HG03520 (cell line): Measurements from ENCODE around the gene CYB5R3.
A peak's percentile ranks its signal among the peaks of the same experiment; 100 is the strongest.
"Not testable (repeated sequence)": the region's sequence is repeated elsewhere in the genome, so short reads cannot be mapped to it uniquely, and the experiment has no call there.

Experiments used
- ATAC-seq: cut with Tn5 transposase; IDR thresholded peaks from one replicate; pipeline ENCODE4 v1.9.1; 2021; ENCODE audit warnings: mild to moderate bottlenecking, moderate library complexity; ENCODE audit not compliant: unreplicated experiment

CYB5R3 gene

DNA sequence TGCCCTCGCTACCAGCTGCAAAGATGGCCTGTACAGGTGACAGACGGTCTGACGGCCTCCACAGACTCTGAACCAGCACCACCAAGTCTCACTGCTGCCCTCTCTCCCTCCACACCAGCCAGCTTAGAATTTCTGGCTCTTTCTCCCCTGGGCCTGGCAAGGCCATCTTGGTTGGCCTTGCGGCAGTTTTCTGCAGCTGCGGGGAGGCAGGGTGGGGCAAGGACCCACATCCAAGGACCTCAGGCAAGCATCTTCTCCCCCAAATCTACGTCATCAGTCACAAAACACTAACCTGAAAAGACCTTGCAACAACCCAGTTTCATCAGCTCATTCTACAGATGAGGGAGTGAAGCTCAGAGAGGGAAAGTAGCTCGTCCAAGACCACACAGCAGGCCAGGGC lies 22.8 kb downstream of the CYB5R3 start:
- no peak for ATAC-seq

DNA sequence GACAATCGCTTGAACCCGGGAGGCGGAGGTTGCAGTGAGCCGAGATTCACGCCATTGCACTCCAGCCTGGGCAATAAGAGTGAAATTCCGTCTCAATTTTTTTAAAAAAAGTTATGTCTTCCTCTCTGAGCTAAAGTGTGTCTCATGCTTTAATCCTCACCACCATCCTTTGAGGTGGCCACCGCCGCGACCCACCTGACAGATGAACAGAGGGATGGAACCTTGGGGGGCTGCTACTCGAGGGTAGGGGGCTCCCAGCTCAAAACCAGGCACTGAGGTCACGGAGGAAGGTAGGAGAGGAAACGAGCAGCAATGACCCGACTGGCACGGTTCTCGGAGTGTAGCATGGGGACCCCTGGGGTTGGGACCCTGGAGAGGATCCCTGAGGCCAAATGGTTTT lies 23.8 kb downstream of the CYB5R3 start:
- no peak for ATAC-seq

DNA sequence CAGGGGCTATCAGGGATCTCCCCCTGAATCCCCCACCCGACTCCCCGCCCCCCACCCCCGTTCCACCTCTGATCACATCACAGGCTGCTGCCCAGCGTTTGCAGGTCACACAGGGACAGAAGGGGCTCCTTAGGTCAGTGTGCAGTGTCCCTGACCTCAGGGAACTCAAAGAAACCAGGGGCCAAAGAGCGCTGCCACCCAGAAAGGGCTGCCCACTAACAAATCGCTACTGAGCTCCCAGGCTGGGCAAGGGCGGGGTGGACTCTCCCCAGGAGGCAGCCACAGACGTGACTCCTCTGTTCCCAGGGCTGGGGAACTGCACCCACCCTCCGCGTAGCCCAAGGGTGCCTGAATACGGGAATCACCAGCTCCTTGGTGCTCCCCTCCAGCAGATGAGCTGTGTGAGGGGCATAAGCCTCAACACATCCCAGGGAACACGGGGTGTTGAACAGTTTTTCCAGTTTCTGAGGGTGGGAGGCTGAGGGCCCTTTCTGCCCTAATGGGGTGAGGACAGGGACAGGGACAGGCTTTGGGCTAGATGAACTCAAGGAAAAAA lies 24.6 kb downstream of the CYB5R3 start:
- no peak for ATAC-seq

DNA sequence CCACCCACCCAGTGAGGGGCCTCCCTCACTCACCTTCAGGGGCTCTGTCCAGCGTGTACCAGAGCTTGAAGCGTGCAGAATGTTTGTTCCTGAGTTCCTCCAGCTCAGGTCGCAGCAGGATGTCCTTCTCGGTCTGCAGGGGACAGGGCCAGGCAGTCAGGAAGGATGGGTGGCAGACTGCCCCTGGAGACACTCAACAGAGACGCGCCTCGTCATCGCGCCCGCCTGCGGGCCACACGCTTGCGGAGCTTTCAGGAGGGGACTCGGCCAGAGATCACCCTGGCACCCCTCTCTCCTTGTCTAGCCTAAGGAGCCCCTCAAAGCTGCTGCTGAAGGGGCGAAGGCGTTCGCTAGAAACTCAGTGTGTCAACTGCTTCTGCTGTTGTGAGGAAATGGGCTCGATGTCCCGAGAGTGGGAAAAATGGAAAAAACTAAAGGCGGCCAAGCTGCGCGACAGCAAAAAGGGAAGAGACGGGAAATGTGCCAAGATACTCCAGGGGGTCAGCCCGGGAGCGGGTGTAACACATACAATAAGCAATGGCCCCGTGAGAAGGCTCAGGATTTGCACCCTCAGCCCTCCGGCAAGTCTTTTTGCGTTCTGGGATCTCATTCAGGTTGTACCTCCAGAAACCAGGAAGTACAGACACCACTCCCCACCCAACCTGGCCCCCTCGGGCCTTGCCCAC lies 25.3 kb downstream of the CYB5R3 start:
- no peak for ATAC-seq

DNA sequence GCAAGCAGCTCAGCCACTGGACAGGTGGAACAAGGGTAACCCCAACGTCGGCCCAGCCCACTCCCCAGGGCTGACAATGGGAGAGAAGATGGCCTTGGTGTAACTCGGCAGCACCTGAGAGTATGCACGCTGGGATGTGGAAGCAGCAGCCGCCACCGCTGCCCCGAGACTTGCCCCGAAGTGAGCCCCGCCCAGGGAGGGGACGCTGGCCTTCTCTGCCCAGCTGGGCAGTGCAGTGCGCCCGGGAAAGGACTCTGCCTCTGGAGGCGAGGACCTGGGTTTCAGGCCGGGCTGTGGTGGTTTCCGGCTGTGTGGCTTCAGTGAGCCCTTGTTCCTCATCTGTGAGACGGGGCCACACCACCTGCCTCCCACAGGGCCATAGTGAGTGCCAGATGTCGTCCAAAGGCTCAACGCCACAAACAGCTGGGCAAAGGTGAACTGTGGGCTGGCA lies 25.9 kb downstream of the CYB5R3 start:
- no peak for ATAC-seq

DNA sequence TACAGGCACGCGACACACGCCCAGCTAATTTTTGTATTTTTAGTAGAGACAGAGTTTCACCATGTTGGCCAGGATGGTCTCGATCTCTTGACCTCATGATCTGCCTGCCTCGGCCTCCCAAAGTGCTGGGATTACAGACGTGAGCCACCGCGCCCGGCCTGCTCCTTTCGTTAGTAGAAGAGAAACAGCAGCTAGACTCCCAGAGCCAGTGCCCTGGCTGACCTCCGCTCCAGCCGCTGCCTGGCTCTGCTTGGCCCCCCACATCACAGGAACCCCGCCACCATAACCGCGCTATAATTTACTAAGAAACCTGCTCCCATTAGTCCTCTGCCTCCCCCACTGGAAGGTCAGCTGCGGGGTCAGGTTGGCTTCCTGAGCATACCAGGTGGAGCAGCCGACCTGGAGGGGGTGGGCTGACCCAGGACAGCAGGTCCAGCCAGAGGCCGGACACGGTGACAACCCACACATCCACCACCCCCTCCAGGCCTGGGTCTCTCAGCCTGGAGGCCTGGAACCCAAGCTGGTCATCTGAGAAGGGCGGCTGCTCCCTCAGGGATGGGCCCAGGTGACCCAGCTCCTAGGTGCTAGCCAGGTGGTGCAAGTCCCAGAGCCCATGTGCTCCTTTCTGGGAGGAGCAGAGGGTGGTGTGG lies 27.0 kb downstream of the CYB5R3 start:
- ATAC-seq: no peak

DNA sequence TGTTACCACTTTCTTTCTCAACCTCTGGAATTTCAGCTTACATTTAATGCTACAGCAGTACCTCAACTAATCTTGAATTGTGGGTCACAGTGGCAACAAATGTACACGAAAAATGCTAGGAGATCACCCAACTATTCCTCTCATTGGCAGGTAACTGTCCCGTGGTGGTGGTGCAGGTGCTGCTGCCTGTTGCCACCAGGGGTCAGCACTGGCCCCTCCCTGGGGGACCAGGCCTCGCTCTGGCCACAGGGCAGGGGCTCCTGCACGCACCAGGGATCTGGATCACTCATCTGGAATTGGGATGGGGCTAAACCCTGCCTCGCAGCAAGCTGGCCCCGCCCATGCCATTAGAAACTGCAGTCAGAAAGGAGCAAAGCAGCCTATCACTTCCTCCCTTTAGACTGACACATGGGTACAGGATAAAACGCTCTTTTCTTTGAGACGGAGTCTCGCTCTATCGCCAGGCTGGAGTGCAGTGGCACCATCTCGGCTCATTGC lies 27.6 kb downstream of the CYB5R3 start:
- no peak for ATAC-seq

DNA sequence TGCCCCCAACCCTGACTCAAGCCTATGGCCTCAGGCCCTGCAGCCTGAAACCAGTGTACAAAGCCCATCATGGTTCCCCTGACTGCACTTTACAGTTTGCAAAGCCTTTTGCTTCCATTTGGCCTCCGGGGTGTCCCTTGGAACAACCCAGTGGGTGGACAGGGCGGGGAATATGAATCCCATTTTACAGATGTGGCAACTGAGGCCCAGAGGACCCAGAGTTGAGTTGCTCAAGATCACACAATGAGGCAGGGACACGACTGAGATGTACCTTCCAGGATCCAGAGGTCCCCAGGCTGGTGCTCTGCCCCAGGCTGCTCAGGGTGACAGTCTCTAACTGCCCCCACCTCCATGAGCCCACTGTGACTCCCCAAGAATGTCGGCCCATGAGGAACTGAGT lies 29.1 kb downstream of the CYB5R3 start:
- no peak for ATAC-seq

DNA sequence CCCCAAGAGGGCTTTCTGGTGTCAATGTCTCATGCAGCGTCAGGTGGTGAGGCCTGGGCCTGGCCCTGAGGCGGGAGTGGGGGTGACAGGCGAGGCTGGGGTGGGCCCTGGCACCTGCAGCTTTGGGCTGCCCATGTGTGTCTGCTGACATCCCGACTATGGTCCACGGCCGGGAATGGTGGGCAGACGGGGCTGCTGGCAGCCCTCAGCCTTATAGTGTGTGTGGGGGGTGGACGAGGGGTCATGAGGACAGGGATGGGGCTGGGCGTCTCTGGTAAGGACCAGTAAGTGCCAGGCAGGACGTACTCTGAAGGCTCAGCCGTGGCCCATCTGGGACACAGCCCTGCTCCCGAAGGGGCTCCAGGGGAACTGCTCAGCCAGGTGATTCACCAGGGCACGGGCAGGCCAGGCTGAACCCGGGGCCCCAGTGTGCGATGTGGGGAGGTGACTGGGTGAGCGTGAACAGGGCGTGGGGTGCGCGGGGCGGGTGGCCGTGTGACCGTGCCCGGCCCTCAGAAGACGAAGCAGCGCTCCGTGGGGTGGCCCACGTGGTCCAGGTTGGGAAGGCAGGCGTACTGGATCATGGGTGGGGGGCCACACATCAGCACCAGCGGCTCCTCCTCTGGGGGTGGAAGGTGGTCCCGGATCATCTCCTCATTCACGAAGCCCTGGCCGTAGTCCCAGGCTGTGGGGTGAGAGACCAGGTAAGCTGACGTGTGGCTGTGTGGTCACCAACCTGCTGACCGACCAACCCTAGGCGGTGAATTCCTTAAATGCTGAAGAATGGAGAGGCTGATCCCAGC lies 29.7 kb downstream of the CYB5R3 start:
- no peak for ATAC-seq

DNA sequence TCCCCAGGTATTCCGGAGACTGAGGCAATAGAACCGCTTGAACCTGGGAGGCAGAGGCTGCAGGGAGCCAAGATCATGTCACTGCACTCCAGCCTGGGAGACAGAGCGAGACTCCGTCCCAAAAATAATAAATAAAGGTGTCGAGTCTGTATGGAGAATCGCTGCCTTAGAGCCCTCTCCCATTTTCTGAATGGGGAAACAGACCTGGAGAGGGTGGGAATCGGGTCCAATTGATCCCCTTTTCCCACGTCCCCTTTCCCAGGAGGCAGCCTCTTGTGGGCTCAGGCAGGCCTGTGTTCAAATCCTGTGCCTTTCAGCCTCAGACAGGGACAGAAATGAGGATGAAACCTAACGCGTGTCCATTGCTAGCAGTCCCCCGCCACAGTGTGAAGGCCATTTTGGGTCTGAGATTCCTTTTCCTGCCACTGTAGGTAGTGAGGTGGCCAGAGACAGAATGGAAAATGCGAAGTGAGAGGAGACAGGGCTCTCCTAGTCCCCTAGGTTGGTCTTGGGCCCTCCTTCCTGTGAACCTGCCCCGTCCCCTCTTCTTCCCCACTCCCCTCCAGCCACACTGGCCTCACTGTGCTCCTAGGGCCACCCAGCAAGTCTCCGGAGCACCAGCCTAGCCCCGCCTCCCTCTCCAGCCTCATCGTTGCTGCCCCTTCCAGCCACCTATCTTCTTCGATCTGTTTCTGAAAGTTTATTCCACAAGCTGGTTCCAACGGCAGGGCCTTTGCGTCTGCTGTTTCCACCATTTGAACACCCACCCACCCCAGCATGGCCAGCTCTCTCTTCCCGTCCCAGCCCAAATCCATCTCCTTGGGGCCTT lies 31.8 kb downstream of the CYB5R3 start:
- no peak for ATAC-seq

DNA sequence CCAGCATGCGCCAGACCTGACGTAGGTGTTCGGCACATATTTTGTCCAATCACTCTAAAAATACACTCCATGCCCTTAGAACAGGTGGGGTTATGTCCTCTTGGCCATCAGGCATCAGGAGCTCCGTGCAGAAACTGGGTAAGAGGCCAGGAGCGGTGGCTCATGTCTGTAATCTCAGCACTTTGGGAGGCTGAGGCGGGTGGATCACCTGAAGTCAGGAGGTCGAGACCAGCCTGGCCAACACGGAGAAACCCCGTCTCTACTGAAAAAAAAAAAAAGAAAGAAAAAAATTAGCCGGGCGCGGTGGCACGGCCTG lies 33.4 kb downstream of the CYB5R3 start:
- not testable (repeated sequence) for ATAC-seq

DNA sequence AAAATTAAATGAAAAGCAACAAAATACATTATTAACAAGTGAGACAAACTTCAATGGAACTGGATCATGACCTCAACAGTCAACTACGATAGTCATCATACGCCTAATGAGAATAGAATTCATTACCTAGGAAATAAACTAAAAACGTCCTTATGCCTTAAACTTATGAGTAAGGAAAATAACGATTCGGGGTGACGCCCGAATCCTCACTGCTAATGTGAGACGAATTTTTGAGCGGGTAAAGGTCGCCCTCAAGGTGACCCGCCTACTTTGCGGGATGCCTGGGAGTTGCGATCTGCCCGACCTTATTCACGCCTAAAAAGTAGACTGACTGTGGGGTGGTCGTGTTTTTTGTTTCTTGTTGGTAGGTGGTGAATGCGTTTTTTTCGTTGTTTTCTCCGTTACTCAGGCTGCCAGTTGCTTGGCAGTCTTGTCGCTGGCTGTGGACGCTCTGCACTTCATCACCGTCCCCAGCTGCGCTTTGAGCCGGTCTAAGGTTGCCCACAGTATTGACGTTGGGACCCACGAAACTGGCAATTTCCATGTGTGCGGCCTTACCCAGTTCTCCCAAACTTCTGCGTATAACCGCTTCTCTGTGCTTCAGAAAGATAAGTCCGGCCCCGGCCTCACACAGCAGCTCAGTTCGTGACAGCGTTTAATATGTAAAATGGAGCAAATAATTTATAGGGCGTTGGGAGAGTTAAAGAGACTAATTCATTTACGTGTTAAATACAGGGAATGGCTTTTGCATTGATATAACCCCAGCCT lies 33.9 kb downstream of the CYB5R3 start:
- ATAC-seq: peak; percentile 39

DNA sequence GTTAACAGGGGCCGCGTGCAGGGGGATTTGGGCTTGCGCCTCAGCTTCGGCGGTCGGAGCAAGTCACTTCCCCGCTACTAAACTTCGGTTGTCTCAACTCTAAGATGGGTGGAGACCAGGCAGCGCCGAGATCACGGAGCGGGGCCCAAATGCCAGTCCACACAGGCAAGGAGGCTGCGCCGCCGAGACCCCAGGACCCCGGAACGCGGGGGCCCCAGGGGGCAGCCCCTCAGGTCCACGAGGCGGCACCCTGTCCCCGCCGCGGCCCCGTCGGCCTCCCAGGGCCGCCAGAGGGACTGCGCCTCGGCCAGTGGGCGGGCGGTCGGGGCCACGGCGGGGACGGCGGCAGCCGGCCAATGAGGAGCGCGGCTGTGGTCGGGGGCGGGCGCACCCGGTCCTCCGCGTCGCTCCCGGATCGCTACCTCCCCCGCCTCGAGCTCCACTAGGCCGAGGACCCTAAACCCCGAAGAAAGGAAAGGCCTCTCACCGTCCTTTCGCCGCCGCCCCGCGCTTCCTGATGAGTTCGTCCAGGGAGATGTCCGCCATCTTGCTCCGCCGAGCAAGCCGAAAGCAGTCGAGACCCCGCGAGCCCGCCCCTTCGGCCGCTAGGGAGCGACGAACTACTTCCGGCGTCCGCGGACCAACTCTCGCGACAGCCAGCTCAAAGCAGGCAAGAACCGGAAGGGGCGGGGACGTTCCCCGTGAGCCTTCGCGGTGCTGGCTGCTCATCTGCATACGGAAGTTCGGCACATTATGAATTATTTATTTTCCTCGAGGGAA lies 34.7 kb downstream of the CYB5R3 start, which contains the start of gene POLDIP3:
POLDIP3 (minus strand) TSS at position 572 of the 780 bp plus-strand sequence; CDS start at position 546, 26 bp downstream.
- ATAC-seq: peak; percentile 72

DNA sequence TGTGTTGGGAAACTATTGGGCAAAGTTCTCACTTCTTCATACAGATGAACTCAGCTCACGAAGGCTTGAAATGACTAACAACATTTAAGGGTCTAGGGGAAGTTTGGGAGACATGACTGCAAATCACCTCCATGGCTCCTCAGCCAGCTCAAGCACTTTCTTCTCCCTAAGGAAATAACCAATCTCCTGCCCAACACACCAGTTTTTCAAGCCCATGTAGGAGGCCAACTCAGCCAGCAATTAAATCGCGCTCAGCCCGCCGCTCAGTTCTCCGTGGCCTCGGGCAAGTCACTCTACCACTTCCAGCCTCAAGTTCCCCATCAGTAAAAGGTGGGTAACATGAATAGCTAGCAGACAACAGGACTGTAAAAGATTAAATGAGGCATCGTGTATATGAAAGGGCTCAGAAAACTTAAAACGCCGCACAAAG lies 35.3 kb downstream of the CYB5R3 start:
- no peak for ATAC-seq

DNA sequence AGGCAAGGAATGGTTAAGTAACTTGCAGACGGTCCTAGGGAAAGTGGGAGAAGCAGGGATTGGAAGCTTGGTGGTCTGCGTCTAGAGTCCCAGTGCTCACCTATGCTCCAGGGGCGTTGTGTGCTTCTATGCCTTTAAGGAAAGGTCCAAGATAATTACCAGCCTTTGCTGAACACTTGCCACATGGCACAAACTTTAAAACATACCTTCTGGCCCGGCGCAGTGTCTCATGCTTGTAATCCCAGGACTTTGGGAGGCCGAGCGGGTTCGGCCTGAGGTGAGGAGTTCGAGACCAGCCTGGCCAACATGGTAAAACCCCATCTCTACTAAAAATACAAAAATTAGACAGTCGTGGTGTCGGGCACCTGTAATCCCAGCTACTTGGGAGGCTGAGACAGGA lies 36.9 kb downstream of the CYB5R3 start:
- no peak for ATAC-seq

DNA sequence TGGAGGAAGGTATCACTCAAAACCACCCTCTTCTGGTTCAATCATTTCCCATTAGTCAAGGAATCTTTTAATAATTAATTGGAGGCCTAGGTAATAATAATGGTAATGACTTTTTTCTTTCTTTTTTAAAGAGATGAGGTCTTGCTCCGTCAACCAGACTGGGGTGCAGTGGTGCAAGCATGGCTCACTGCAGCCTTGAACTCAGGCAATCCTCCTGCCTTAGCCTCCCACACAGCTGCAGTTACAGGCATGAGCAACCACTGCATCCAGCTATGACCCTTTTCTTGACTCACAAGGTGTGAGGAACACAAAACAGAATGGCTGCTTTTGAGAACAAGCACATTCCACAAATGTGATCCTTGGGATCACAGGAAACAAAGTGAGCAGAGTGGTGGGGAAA lies 38.1 kb downstream of the CYB5R3 start:
- ATAC-seq: no peak

DNA sequence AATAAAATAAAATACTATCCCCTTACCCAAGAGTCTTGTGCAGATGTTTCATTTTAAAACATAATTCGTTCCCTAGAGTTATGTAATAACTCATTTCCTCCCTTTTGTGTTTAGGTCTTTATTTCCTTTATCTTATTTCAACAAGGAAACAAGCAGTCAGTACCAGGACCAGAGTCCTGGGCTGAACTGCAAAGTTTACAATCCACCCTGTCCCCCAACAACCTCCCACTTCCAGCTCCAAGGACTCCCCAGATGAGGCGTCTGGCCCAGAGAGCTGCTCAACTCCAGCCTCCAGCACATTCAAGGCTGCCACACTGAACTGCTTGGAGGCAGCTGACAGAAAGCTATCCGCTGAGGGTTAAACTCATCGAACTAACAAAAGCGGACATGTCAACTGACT lies 39.0 kb downstream of the CYB5R3 start:
- no peak for ATAC-seq

DNA sequence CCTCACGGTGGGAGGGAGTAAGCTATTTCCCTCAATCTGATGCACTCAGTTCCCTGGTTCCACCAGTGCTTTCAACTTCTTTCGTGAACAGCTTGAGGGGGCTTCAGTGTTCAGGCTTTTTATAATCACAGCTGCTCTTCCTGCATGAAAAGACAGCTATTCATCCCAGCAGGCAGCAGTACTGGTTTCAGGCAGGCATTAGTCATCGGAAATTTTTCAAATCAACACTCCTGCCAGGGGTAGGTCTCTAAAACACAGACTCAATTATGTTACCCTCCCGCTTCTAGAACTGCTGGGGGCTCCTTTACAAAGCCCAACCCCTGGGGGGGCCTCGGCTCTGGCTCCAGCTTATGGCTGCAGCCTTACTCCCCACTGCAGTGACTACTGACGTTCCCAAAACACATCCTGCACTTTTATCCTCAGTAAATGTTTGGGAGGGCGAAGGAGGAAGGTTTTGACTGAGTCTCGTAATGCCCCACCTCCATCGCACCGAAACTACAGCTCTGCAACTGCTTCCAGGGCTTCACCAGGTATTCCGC lies 40.3 kb downstream of the CYB5R3 start:
- no peak for ATAC-seq
